HK-2 (cell line): ENCODE data around the gene TMTC2.

Experiments used
- DNase-seq: peaks from one replicate; pipeline ENCODE4 v3.0.0-alpha.2; 2018; ENCODE audit not compliant: unreplicated experiment

The TMTC2 gene

GRCh38 chr12:83140135-83140534 is 453.4 kb downstream of the TMTC2 start:
- DNase-seq, result no peak

GRCh38 chr12:83141460-83141994 is 454.8 kb downstream of the TMTC2 start:
- no peak for DNase-seq

GRCh38 chr12:83142914-83143313 is 456.2 kb downstream of the TMTC2 start:
- DNase-seq, result no peak

GRCh38 chr12:83143950-83144349 is 457.2 kb downstream of the TMTC2 start:
- DNase-seq, result no peak

- no peak for DNase-seq
Observed at GRCh38 chr12:83145325-83145840, 458.7 kb downstream of the TMTC2 start.

GRCh38 chr12:83147341-83147740 is 460.6 kb downstream of the TMTC2 start:
- DNase-seq, result no peak

GRCh38 chr12:83149987-83150386 is 463.3 kb downstream of the TMTC2 start:
- DNase-seq, result no peak

- DNase-seq, result no peak
Observed at GRCh38 chr12:83150465-83151189, 463.9 kb downstream of the TMTC2 start.

GRCh38 chr12:83153177-83153576 is 466.5 kb downstream of the TMTC2 start:
- DNase-seq, result no peak

GRCh38 chr12:83156815-83157214 is 470.1 kb downstream of the TMTC2 start:
- no peak for DNase-seq

- DNase-seq, result no peak
Observed at GRCh38 chr12:83157604-83158003, 470.9 kb downstream of the TMTC2 start.

GRCh38 chr12:83158613-83159207 is 472.0 kb downstream of the TMTC2 start:
- DNase-seq, result no peak

- DNase-seq, result no peak
Observed at GRCh38 chr12:83161456-83161855, 474.8 kb downstream of the TMTC2 start.

- DNase-seq, result no peak
Observed at GRCh38 chr12:83168751-83169150, 482.0 kb downstream of the TMTC2 start.

- DNase-seq, result no peak
Observed at GRCh38 chr12:83172441-83172840, 485.7 kb downstream of the TMTC2 start.

GRCh38 chr12:83172866-83173649 is 486.4 kb downstream of the TMTC2 start:
- no peak for DNase-seq

GRCh38 chr12:83179999-83180398 is 493.3 kb downstream of the TMTC2 start:
- no peak for DNase-seq

- no peak for DNase-seq
Observed at GRCh38 chr12:83181074-83181473, 494.4 kb downstream of the TMTC2 start.

GRCh38 chr12:83183132-83183531 is 496.4 kb downstream of the TMTC2 start:
- DNase-seq, result no peak
